K562 (cell line): Measurements from ENCODE around the gene CCNY. TPM values are rescaled to one million over a fixed set of nuclear protein-coding genes. Genes with fewer than 3 reads are reported as not detected.
A peak's percentile ranks its signal among the peaks of the same experiment; 100 is the strongest.

Experiments used
- CBX2 ChIP-seq: fragments of 200-600 bp; sonication (generic); IDR thresholded peaks from one replicate; pipeline ENCODE4 v1.6.1; 2012; ENCODE audit warnings: mild to moderate bottlenecking, low read length, inconsistent platforms; ENCODE audit not compliant: insufficient read depth, poor library complexity, severe bottlenecking
- CHD2 ChIP-seq: IDR thresholded peaks from 2 replicates; pipeline ENCODE4 v1.6.1; 2011; ENCODE audit warnings: low read depth, low read length
- DPF2 ChIP-seq: fragments of 450-650 bp; IDR thresholded peaks from 2 replicates; pipeline ENCODE4 v1.6.1; 2016
- MCM2 ChIP-seq: fragments of 450-650 bp; IDR thresholded peaks from 2 replicates; pipeline ENCODE4 v1.6.1; 2017; ENCODE audit warnings: low read depth, mild to moderate bottlenecking
- MEF2D ChIP-seq: conservative IDR thresholded peaks from 2 replicates; pipeline ENCODE4 v1.6.1; 2016; ENCODE audit warnings: low read depth, missing genetic modification characterization, missing compliant biosample characterization
- PYGO2 ChIP-seq: fragments of 450-650 bp; IDR thresholded peaks from 2 replicates; pipeline ENCODE4 v1.6.1; 2016; ENCODE audit warnings: mild to moderate bottlenecking, missing genetic modification characterization, moderate library complexity, missing compliant biosample characterization
- SRSF7 ChIP-seq: fragments of 200-400 bp; formaldehyde crosslinking; optimal IDR thresholded peaks from 2 replicates; pipeline ENCODE3; 2017; ENCODE audit warnings: mild to moderate bottlenecking, low read depth, low read length
- TEAD4 ChIP-seq, 2 experiments: sonication (generic) in 1 of 2; formaldehyde crosslinking in 1 of 2; IDR thresholded peaks; 2 replicates each; pipeline versions ENCODE4 v1.6.1 to v1.8.0; 2012 to 2022; ENCODE audit warnings: borderline replicate concordance in 1 of 2, inconsistent platforms in 1 of 2, low read length in 1 of 2, mild to moderate bottlenecking in 1 of 2, missing genetic modification reagents in 1 of 2
- TRIM28 ChIP-seq: fragments of 450-650 bp; IDR thresholded peaks from 2 replicates; pipeline ENCODE4 v1.6.1; 2017
- WHSC1 ChIP-seq: IDR thresholded peaks from one replicate; pipeline ENCODE4 v1.6.1; 2012; ENCODE audit warnings: low read length, control low read depth, inconsistent platforms
- ZNF431 ChIP-seq: sonication (generic); formaldehyde crosslinking; IDR thresholded peaks from 2 replicates; pipeline ENCODE4 v1.8.0; 2022; ENCODE audit warnings: mild to moderate bottlenecking, missing genetic modification reagents
- ZSCAN32 ChIP-seq: fragments of 450-650 bp; formaldehyde crosslinking; IDR thresholded peaks from 2 replicates; pipeline ENCODE4 v1.4.0; 2020; ENCODE audit warnings: mild to moderate bottlenecking, moderate library complexity
- polyA plus RNA-seq, 8 experiments: library from polyadenylated mRNA; depleted of rRNA in 4 of 8; stranded (reverse) in 5 of 8; unstranded in 3 of 8; fragments of >200 nt; fragmentation: Nextera tagmentation in 2 of 8; fragmentation: Illumina TruSeq in 1 of 8; extraction: Ambion mirVana in 2 of 8; extraction: Trizol in 1 of 8; gene quantifications; 2 replicates each; pipeline versions ENCODE4 v1.2.1 to v1.2.3, GENCODE V29; 2011 to 2014; ENCODE audit warnings: inconsistent platforms in 1 of 8, missing spikeins in 1 of 8
- total RNA-seq, 7 experiments: library from RNA; depleted of rRNA in 6 of 7; stranded (reverse); fragments of >200 nt in 6 of 7; fragmentation: Illumina TruSeq in 2 of 7; extraction: Trizol in 2 of 7; gene quantifications; 2 replicates each; pipeline versions ENCODE4 v1.2.1 to v1.2.3, GENCODE V29; 2011 to 2021; ENCODE audit warnings: low replicate concordance in 1 of 7
- TF ChIP-seq, protein P1 (sequence below): fragments of 250-450 bp; sonication (Bioruptor Pico); IDR thresholded peaks from 2 replicates; pipeline ENCODE4 v1.4.0; 2020
- TF ChIP-seq, protein P2 (sequence below): sonication (generic); formaldehyde crosslinking; IDR thresholded peaks from 2 replicates; pipeline ENCODE4 v1.8.0; 2022; ENCODE audit warnings: missing genetic modification reagents, mild to moderate bottlenecking, moderate library complexity, borderline replicate concordance
- TF ChIP-seq, protein P3 (sequence below): fragments of 250-450 bp; sonication (Bioruptor Pico); IDR thresholded peaks from 2 replicates; pipeline ENCODE4 v1.4.0; 2020
- TF ChIP-seq, protein P4 (sequence below): fragments of 250-450 bp; sonication (Bioruptor Pico); IDR thresholded peaks from 2 replicates; pipeline ENCODE4 v1.4.0; 2020; ENCODE audit warnings: mild to moderate bottlenecking, moderate library complexity, borderline replicate concordance
- TF ChIP-seq, protein P5 (sequence below): fragments of 450-650 bp; IDR thresholded peaks from 2 replicates; pipeline ENCODE4 v1.6.1; 2016; ENCODE audit warnings: antibody characterized with exemption

Gene CCNY
- total and polyA plus RNA-seq, 9 of the 15 experiments (the other 6 are each of a cell fraction or from before 2014, with no cell fraction given), result 8.4 to 109 (median 38.6) TPM

DNA sequence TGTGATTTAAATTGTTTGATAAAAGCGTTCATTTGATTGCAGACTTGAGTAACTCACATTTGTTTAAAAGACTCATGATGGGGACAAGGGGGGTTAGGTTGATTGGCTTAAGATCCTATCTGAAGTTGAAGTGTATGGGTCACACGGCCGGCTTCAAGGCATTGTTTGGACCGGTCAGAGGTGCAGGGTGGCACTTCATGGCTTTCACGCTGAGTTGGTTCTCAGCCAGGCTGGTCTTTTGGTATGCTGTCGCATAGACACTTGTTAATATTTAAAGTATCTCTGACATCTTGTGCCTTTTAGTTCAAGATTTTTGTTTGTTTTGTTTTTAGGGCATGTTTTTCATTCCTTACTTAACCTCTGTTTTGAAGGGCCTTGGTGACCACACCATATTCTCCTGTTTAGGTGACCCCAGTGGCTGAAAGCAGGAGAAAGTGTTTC, 58.1 kb downstream of the CCNY start (continued):
- TF ChIP-seq, protein P1, sequence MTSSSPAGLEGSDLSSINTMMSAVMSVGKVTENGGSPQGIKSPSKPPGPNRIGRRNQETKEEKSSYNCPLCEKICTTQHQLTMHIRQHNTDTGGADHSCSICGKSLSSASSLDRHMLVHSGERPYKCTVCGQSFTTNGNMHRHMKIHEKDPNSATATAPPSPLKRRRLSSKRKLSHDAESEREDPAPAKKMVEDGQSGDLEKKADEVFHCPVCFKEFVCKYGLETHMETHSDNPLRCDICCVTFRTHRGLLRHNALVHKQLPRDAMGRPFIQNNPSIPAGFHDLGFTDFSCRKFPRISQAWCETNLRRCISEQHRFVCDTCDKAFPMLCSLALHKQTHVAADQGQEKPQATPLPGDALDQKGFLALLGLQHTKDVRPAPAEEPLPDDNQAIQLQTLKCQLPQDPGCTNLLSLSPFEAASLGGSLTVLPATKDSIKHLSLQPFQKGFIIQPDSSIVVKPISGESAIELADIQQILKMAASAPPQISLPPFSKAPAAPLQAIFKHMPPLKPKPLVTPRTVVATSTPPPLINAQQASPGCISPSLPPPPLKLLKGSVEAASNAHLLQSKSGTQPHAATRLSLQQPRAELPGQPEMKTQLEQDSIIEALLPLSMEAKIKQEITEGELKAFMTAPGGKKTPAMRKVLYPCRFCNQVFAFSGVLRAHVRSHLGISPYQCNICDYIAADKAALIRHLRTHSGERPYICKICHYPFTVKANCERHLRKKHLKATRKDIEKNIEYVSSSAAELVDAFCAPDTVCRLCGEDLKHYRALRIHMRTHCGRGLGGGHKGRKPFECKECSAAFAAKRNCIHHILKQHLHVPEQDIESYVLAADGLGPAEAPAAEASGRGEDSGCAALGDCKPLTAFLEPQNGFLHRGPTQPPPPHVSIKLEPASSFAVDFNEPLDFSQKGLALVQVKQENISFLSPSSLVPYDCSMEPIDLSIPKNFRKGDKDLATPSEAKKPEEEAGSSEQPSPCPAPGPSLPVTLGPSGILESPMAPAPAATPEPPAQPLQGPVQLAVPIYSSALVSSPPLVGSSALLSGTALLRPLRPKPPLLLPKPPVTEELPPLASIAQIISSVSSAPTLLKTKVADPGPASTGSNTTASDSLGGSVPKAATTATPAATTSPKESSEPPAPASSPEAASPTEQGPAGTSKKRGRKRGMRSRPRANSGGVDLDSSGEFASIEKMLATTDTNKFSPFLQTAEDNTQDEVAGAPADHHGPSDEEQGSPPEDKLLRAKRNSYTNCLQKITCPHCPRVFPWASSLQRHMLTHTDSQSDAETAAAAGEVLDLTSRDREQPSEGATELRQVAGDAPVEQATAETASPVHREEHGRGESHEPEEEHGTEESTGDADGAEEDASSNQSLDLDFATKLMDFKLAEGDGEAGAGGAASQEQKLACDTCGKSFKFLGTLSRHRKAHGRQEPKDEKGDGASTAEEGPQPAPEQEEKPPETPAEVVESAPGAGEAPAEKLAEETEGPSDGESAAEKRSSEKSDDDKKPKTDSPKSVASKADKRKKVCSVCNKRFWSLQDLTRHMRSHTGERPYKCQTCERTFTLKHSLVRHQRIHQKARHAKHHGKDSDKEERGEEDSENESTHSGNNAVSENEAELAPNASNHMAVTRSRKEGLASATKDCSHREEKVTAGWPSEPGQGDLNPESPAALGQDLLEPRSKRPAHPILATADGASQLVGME (CRISPR knock-in tag), result no peak
- TF ChIP-seq SRSF7 (no peak), TRIM28 (no peak), ZSCAN32 (CRISPR knock-in tag) (no peak), TEAD4 (IDR thresholded peaks at IDR 0.05; ENCODE audit: low read length) (no peak), TEAD4 (CRISPR knock-in tag; IDR thresholded peaks at IDR 0.05; ENCODE audit: borderline replicate concordance) (no peak), DPF2 (no peak), CBX2 (no peak), ZNF431 (CRISPR knock-in tag) (no peak), MCM2 (no peak), CHD2 (no peak), PYGO2 (tag) (no peak), MEF2D (0 out of 2 replicates have a peak, but pooled peaks have one; percentile 26), WHSC1 (no peak)
- TF ChIP-seq, protein P2, sequence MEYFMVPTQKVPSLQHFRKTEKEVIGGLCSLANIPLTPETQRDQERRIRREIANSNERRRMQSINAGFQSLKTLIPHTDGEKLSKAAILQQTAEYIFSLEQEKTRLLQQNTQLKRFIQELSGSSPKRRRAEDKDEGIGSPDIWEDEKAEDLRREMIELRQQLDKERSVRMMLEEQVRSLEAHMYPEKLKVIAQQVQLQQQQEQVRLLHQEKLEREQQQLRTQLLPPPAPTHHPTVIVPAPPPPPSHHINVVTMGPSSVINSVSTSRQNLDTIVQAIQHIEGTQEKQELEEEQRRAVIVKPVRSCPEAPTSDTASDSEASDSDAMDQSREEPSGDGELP (CRISPR knock-in tag), result no peak
- TF ChIP-seq, protein P3, sequence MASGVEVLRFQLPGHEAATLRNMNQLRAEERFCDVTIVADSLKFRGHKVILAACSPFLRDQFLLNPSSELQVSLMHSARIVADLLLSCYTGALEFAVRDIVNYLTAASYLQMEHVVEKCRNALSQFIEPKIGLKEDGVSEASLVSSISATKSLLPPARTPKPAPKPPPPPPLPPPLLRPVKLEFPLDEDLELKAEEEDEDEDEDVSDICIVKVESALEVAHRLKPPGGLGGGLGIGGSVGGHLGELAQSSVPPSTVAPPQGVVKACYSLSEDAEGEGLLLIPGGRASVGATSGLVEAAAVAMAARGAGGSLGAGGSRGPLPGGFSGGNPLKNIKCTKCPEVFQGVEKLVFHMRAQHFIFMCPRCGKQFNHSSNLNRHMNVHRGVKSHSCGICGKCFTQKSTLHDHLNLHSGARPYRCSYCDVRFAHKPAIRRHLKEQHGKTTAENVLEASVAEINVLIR, result 0 out of 2 replicates have a peak, but pooled peaks have one; percentile 6
- TF ChIP-seq, protein P4, sequence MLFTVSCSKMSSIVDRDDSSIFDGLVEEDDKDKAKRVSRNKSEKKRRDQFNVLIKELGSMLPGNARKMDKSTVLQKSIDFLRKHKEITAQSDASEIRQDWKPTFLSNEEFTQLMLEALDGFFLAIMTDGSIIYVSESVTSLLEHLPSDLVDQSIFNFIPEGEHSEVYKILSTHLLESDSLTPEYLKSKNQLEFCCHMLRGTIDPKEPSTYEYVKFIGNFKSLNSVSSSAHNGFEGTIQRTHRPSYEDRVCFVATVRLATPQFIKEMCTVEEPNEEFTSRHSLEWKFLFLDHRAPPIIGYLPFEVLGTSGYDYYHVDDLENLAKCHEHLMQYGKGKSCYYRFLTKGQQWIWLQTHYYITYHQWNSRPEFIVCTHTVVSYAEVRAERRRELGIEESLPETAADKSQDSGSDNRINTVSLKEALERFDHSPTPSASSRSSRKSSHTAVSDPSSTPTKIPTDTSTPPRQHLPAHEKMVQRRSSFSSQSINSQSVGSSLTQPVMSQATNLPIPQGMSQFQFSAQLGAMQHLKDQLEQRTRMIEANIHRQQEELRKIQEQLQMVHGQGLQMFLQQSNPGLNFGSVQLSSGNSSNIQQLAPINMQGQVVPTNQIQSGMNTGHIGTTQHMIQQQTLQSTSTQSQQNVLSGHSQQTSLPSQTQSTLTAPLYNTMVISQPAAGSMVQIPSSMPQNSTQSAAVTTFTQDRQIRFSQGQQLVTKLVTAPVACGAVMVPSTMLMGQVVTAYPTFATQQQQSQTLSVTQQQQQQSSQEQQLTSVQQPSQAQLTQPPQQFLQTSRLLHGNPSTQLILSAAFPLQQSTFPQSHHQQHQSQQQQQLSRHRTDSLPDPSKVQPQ (CRISPR knock-in tag), result no peak
- TF ChIP-seq, protein P5, sequence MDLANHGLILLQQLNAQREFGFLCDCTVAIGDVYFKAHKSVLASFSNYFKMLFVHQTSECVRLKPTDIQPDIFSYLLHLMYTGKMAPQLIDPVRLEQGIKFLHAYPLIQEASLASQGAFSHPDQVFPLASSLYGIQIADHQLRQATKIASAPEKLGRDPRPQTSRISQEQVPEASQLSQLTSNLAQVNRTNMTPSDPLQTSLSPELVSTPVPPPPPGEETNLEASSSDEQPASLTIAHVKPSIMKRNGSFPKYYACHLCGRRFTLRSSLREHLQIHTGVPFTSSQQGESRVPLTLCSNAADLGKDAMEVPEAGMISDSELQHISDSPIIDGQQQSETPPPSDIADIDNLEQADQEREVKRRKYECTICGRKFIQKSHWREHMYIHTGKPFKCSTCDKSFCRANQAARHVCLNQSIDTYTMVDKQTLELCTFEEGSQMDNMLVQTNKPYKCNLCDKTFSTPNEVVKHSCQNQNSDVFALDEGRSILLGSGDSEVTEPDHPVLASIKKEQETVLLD, result no peak
